GM21529 (cell line): Measurements from ENCODE around the gene CHST11.
"Not testable (repeated sequence)": the region's sequence is repeated elsewhere in the genome, so short reads cannot be mapped to it uniquely, and the experiment has no call there.

ENCODE experiments used
- ATAC-seq: cut with Tn5 transposase; IDR thresholded peaks from one replicate; pipeline ENCODE4 v1.9.1; 2021; ENCODE audit not compliant: unreplicated experiment

Gene CHST11

GRCh38 chr12:104555648-104556047, 98.9 kb downstream of the CHST11 start:
- no peak for ATAC-seq

DNA sequence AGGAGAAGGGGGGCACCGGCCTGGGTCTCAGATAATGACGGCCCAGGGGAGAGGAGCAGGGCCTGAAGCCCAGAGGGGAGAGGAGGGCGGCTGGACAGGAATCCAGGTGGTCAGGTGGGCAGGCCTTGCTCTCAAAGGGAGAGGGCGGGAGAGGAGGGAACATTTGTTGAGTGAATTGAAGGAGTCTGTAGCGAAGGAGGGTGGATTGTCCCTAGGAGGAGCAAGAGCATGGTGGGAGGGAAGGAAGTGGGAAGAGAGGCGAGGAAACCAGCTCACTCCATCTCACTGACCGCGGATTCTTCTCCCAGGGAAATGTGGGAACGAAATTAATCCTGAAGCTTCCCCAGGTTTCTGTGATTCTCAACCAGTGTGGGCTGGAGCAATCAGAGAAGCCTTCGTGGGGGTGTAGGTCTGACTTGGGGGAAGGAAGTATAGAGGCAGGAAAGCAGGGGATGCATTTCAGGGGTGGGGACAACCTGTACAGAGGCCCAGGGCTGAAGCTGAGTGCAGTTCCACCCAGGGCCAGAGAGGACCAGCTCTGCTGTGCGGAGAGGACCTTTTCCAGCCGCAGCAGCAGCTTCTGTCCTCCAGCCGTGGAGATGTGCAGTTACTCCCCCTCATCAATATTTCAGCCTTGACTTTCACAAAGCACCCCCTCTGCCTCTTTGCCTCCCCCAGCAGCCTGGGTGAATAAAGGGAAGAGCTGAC, 100.9 kb downstream of the CHST11 start:
- ATAC-seq = no peak

- no peak for ATAC-seq
Observed at GRCh38 chr12:104560881-104561280, 104.1 kb downstream of the CHST11 start.

- ATAC-seq = no peak
Observed at GRCh38 chr12:104562763-104563162, 106.0 kb downstream of the CHST11 start.

GRCh38 chr12:104564662-104565061, 107.9 kb downstream of the CHST11 start:
- ATAC-seq = not testable (repeated sequence)

DNA sequence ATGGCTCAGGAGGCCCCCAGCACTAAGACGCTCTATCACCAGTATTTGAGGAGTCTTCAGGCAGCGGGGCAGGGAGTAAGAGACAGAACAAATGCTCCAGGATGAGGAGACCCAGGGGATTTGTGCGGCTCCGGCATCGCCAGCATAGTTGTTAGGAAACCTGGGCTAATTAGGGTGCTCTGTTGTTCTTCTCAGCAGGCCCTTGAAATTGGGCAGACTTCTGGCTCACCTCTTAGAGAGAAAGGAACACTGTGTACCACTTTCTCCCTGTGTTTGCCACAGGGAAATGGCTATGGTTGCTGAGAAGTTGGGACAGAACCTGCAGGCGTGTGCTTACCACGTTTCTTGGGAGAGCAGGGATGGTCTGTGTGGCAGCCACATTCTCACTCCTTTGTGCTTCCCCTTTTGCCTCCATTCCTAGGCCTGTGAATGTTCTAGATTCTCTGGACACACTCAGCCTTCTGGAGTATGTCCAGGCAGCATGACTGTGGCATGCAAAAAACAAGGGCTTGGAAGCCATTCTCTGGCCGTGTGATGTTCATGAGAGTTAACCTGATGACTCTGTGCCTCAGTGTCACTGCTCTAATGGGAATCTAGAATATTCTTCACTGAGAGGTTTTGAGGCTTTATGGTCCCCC, 109.0 kb downstream of the CHST11 start:
- ATAC-seq = no peak

GRCh38 chr12:104566244-104566993, 109.7 kb downstream of the CHST11 start:
- no peak for ATAC-seq

DNA sequence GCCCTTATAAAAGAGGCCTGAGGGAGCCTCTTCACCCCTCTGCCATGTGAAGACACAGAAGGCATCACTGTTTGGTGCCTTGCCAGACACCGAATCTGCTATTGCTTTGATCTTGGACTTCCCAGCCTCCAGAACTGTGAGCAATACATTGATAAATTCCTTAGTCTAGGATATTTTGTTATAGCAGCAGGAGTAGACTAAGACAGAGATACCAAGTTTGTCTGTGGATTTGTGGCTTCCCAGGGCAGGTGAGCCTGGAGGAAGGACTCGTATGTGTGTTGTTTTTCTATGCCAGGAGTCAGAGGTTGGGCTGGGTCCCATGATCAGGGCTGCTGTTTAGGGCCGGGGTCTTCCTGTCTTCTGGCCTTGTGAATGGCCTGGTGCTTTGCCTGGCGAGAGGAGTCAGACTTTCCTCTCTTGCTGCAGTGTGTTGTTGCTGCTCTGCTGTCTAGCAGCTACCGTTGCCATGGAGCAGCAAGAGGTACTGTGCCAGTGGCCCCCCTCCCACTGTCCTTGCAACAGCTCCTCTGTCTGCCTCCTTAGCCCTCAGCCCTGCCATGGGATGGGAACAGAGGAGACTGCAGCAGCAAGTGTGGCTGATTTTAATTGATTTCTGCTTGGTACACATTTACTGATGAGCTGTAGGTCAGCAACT, 111.2 kb downstream of the CHST11 start:
- ATAC-seq = no peak

DNA sequence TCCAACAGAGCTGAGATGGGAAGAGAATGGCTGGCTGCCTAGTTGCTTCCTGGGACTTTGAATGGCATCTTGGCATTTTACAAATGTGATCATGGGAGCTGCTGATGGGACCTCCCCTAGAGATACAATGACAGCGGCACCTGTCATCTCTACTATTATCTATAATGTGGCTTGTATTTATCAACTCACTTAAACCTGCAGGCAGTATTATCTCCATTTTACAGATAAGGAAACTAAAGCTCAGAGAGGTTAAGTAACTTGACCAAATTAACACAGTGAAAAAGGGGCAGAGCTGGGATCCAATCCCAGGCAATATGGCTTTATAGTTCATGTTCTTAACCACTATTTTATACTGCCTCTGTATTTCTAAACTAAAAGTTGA, 111.7 kb downstream of the CHST11 start:
- no peak for ATAC-seq

- no peak for ATAC-seq
Observed at GRCh38 chr12:104568935-104569334, 112.2 kb downstream of the CHST11 start.

DNA sequence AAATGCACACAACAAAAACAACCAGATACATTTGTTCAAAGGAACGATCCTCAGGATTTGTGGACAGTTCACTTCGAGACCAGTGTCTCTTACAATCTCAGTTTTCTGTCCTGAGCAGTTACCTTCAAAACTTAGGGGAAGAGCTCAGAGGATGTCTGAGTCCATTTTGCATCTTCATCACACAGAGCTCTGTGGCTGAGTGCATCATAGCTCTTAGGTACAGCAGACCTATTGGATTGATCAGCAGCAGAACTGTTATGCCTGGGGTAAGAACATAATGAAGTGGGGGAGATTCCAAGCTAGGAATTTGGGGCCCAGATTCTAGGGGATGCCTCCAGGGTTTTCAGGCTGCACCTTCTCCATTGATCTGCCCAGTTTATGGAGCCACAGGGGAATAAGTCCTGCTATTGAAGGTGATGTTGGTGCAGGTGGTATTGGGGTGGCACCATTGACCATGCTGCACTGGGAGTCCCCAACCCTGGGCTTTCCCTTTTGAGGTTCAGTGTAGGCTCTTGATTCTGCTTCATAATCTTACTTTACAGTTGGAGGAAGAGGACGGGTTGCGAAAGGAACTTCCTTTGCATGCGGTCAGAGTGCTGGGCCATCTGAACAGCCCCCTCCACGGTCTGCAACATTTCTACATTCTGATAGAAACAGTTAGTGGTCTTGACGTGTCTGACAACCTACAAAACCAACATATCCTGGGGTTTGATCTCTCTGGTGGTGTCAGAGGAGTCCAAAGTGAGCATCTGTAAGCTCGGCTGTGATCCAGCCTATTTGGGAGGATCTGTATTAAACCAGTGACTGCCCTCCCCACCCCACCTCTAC, 112.8 kb downstream of the CHST11 start:
- ATAC-seq = peak; percentile 84

DNA sequence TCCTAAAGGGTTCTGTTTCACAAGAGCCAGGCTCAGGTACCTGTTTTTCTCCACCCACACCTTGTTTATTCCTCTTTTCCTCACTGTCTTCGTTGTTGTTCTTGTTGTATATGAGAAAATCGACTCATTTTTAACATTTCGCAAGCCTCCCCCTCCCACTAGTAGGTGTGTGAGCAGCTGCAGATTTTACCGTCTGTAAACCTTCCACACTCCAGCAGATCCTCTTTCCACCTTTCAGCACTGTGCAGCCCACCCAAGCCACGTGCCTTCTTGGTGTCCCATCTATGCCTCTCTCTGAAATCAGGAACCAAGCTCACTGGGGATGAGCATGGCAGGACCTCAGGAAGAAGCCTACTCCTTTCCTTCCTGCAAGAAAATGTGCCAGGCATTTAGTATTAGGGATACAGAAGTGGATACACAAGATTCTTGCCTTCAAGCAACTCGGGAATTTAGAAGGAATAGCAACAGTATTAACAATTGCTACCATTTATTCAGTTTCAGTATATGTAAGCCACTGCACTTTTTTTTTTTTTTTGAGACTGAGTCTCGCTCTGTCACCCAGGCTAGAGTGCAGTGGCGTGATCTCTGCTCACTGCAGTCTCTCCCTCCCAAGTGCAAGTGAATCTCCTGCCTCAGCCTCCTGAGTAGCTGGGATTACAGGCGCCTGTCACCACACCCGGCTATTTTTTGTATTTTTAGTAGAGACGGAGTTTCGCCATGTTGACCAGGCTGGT, 113.6 kb downstream of the CHST11 start:
- ATAC-seq = peak; percentile 15

GRCh38 chr12:104571328-104571727, 114.6 kb downstream of the CHST11 start:
- peak; percentile 34 for ATAC-seq

- ATAC-seq = not testable (repeated sequence)
Observed at GRCh38 chr12:104574353-104574752, 117.6 kb downstream of the CHST11 start.

GRCh38 chr12:104574758-104575157, 118.0 kb downstream of the CHST11 start:
- ATAC-seq = not testable (repeated sequence)

DNA sequence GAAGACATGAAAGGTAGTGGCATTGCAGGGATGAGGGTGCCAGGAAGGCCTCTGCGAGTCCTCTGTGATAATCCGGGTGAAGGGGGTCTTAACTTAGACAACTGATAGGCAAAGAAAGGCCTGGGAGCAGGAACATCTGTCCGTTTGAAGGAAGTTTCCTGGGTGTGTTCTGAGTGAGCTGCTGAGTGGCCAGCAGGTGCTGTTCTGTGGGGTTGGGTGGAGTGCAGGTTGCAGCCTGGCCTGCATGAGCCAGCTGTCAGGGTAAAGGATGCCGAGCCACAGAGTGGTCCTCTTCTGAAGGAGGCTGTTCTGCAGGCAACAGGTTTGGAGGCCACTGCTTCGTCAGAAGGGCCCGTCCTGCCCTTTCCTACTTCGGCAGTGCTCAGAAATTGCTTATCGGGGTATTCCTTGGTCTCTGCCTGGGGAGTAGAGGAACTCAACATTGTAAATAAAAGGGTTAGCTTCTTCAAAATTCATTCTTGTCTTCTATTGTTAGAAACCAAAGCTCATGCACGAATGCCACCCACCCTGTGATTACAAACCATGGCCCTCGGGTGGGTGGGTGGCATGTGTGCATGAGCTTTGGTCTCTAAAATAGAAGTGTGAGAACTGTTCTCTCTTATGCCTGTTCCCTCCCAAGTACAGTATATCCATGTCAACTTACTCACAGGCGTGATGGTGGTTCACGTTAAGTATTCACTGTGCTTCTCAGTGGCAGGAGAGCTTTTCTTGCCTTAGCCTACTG, 118.9 kb downstream of the CHST11 start:
- no peak for ATAC-seq

DNA sequence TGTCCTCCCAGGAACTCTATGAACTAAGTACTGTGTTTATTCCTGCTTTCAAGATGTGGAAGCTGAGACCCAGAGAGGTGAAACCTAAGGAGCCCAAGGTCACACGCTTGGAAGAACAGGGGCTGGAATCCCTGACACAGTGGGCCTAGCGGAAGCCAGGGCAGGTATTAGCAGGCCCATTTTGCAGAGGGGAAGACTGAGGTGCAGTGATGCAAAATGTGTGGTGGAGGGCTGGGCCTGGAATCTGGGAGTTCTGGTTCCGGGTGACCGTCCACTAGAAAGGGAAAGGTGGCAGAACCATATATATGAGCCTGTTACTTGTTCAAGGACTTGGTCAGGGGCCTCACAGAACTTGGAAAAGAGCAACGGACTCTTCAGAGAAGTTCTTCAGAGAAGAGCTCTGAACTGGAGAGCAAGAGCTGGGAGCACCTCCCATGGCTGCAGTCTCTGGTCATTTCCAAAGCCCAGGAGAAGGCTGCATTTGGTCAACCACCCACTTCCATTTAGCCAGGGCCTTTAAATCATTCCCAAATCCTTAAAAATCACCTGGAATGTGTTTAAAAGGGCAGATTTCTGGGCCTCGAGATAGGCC, 119.5 kb downstream of the CHST11 start:
- ATAC-seq = no peak

GRCh38 chr12:104576980-104577580, 120.3 kb downstream of the CHST11 start:
- ATAC-seq = no peak
